Endothelial cell of umbilical vein (primary cell): Measurements from ENCODE around the gene SPNS1. TPM values are rescaled to one million over a fixed set of nuclear protein-coding genes. Genes with fewer than 3 reads are reported as not detected.

ENCODE experiments used
- BruUV-seq: library from RNA; stranded (reverse); fragments of 400-500 nt; replicated peaks from 2 replicates; lab custom pipeline; 2021; lab: Mats Ljungman, UMichigan
- CTCF ChIA-PET: fragments of 300-600, 350-600 bp; sonication (Branson Sonifier 250); formaldehyde crosslinking; loops from one replicate; lab custom pipeline; 2021; ENCODE audit warnings: antibody characterized with exemption, inconsistent platforms; lab: Charles Lee
- POLR2A ChIA-PET: fragments of 300-600, 350-600 bp; sonication (Branson Sonifier 250); formaldehyde crosslinking; loops from one replicate; lab custom pipeline; 2021; ENCODE audit warnings: antibody characterized with exemption, inconsistent platforms; lab: Charles Lee
- DNase-seq: peaks from one replicate; pipeline ENCODE4 v3.0.0-alpha.2; 2011; ENCODE audit warnings: low read depth, low spot score
- FAIRE-seq: peaks from 2 replicates; lab custom pipeline; 2011; peaks lifted over from hg19 to GRCh38; lab: Jason Lieb, UNC
- H2AFZ ChIP-seq: 2 replicates; pipeline ENCODE4 v1.6.0; 2012; ENCODE audit warnings: low read depth, low read length, control low read depth, inconsistent platforms
- H3K27ac ChIP-seq: 2 replicates; pipeline ENCODE4 v1.5.1; 2011; ENCODE audit warnings: low read depth, mild to moderate bottlenecking, control low read depth, low read length, moderate library complexity; ENCODE audit not compliant: insufficient read depth
- H3K27me3 ChIP-seq, 2 experiments: 2 replicates each; pipeline versions ENCODE4 v1.6.0 to v1.6.1; 2011; ENCODE audit warnings: low read length in 2 of 2, mixed read lengths in 1 of 2; ENCODE audit not compliant: control insufficient read depth in 2 of 2, insufficient read depth in 2 of 2
- H3K36me3 ChIP-seq, 2 experiments: 2 replicates in 1 of 2; 3 replicates in 1 of 2; pipeline ENCODE4 v1.5.1; 2011; ENCODE audit warnings: low read length in 2 of 2, mild to moderate bottlenecking in 1 of 2, moderate library complexity in 1 of 2; ENCODE audit not compliant: control insufficient read depth in 2 of 2, insufficient read depth in 2 of 2; ENCODE audit errors: extremely low read depth in 1 of 2
- H3K4me1 ChIP-seq: 3 replicates; pipeline ENCODE4 v1.5.1; 2011; ENCODE audit warnings: mild to moderate bottlenecking, low read length; ENCODE audit not compliant: control insufficient read depth, insufficient read depth; ENCODE audit errors: extremely low read depth
- H3K4me2 ChIP-seq: 2 replicates; pipeline ENCODE4 v1.6.1; 2011; ENCODE audit warnings: low read length, control low read depth, mixed read lengths; ENCODE audit not compliant: insufficient read depth
- H3K4me3 ChIP-seq, 3 experiments: fragments of 200-600 bp in 1 of 3; sonication (generic), shearing (Covaris generic) in 1 of 3; replicated peaks in 1 of 3; 2 replicates each; pipeline ENCODE4 v1.5.1; 2011 to 2016; ENCODE audit warnings: control low read depth in 3 of 3, low read length in 3 of 3, mild to moderate bottlenecking in 2 of 3, inconsistent platforms in 1 of 3, low read depth in 1 of 3, moderate library complexity in 1 of 3; ENCODE audit not compliant: insufficient read depth in 1 of 3
- H3K79me2 ChIP-seq: 2 replicates; pipeline ENCODE4 v1.6.0; 2012; ENCODE audit warnings: low read length, inconsistent platforms; ENCODE audit not compliant: control insufficient read depth, insufficient read depth
- H3K9ac ChIP-seq: replicated peaks from 2 replicates; pipeline ENCODE3; 2011; ENCODE audit warnings: low read length, control low read depth; ENCODE audit not compliant: insufficient read depth; ENCODE audit errors: extremely low read depth
- H3K9me1 ChIP-seq: replicated peaks from 3 replicates; pipeline ENCODE4 v1.6.0; 2011; ENCODE audit warnings: mild to moderate bottlenecking, low read length; ENCODE audit not compliant: control insufficient read depth, insufficient read depth; ENCODE audit errors: extremely low read depth
- H3K9me3 ChIP-seq: replicated peaks from 2 replicates; pipeline ENCODE4 v1.5.1; 2012; ENCODE audit warnings: low read length, inconsistent platforms; ENCODE audit not compliant: control insufficient read depth, insufficient read depth
- H4K20me1 ChIP-seq: replicated peaks from 2 replicates; pipeline ENCODE3; 2011; ENCODE audit warnings: mild to moderate bottlenecking, low read length; ENCODE audit not compliant: control insufficient read depth, insufficient read depth; ENCODE audit errors: extremely low read depth
- EZH2 ChIP-seq: IDR thresholded peaks from 2 replicates; pipeline ENCODE4 v1.6.1; 2012; ENCODE audit warnings: borderline replicate concordance, low read depth, mild to moderate bottlenecking, moderate library complexity, low read length, inconsistent platforms; ENCODE audit not compliant: severe bottlenecking
- FOS ChIP-seq: IDR thresholded peaks from 2 replicates; pipeline ENCODE4 v1.6.1; 2011; ENCODE audit warnings: mild to moderate bottlenecking, low read length, moderate library complexity, borderline replicate concordance; ENCODE audit not compliant: insufficient read depth
- GATA2 ChIP-seq: IDR thresholded peaks from 2 replicates; pipeline ENCODE4 v1.7.0; 2011; ENCODE audit warnings: low read depth, mild to moderate bottlenecking, moderate library complexity, mixed read lengths, low read length; ENCODE audit not compliant: insufficient read length, insufficient read depth
- JUN ChIP-seq: IDR thresholded peaks from 2 replicates; pipeline ENCODE4 v1.6.1; 2011; ENCODE audit warnings: borderline replicate concordance, low read depth; ENCODE audit not compliant: insufficient read length, insufficient read depth
- MYC ChIP-seq: IDR thresholded peaks from one replicate; pipeline ENCODE4 v1.6.1; 2011; ENCODE audit warnings: mild to moderate bottlenecking, low read depth, low read length
- POLR2A ChIP-seq: IDR thresholded peaks from 2 replicates; pipeline ENCODE4 v1.6.1; 2012; ENCODE audit warnings: low read depth, mild to moderate bottlenecking, control low read depth, low read length
- POLR2AphosphoS5 ChIP-seq: IDR thresholded peaks from 2 replicates; pipeline ENCODE4 v1.6.1; 2012; ENCODE audit warnings: low read depth, mild to moderate bottlenecking, control low read depth, low read length, moderate library complexity; ENCODE audit not compliant: insufficient read depth
- dilution Hi-C: fragments of 300-500 bp; cut with MboI; formaldehyde crosslinking; loops from one replicate; pipeline ENCODE4 v1.15.0; 2019; ENCODE audit warnings: low sequenced_read_pairs; ENCODE audit not compliant: extremely low pct_ligation_motif_present
- intact Hi-C: fragments of 100-400 bp; cut with micrococcal nuclease; formaldehyde crosslinking; loops from one replicate; pipeline ENCODE4 v1.10.0; 2022
- polyA plus RNA-seq, 4 experiments: library from polyadenylated mRNA; depleted of rRNA in 3 of 4; stranded (reverse) in 3 of 4; unstranded in 1 of 4; fragments of >200 nt; gene quantifications; 2 replicates each; pipeline versions ENCODE4 v1.2.1 to v1.2.3, GENCODE V29; 2011 to 2012; ENCODE audit warnings: missing spikeins in 1 of 4
- total RNA-seq: library from RNA; stranded (reverse); gene quantifications from 2 replicates; pipeline ENCODE4 v1.2.3, GENCODE V29; 2021
- TF ChIP-seq, protein P1 (sequence below): IDR thresholded peaks from 2 replicates; pipeline ENCODE4 v1.6.1; 2011; ENCODE audit not compliant: insufficient read depth, insufficient read length
- TF ChIP-seq, protein P2 (sequence below), 2 donors: IDR thresholded peaks; 1 replicate in 1 of 2; 2 replicates in 1 of 2; pipeline ENCODE4 v1.5.1; 2011; ENCODE audit warnings: low read length in 2 of 2, mild to moderate bottlenecking in 2 of 2, moderate library complexity in 2 of 2, control low read depth in 1 of 2, inconsistent platforms in 1 of 2, low read depth in 1 of 2; ENCODE audit not compliant: insufficient read depth in 1 of 2; ENCODE audit errors: extremely low read depth in 1 of 2

The SPNS1 gene
- total and polyA plus RNA-seq, 2 donors (not counting 3 experiments of a cell fraction or from before 2014, with no cell fraction given) = 65.2 to 133 TPM

DNA sequence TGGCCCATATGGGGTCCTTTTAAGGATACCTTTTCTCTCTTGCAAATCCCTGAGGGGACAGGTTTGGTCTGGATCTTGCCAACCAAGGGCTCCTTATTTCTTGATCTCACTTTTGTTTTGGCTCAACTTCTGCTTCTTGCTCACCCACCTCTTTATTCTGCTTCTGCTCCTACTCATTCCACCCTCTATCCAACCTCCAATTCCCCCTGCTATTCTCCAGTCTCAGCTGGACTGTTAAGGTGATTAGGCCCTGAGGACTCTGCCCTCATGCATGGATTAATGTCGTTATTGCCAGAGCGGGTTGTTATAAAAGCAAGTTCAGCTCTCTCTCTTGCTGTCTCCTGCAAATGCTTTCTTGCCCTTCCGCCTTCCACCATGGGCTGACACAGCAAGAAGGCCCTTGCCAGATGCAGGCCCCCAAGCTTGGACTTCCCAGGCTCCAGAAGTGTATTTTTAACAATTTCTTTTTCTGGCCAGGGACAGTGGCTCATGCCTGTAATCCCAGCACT is 40.0 kb downstream of the SPNS1 start:
- TF ChIP-seq MYC (no peak), POLR2AphosphoS5 (no peak)
- TF ChIP-seq, protein P1, sequence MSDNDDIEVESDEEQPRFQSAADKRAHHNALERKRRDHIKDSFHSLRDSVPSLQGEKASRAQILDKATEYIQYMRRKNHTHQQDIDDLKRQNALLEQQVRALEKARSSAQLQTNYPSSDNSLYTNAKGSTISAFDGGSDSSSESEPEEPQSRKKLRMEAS = no peak
- TF ChIP-seq, protein P2, sequence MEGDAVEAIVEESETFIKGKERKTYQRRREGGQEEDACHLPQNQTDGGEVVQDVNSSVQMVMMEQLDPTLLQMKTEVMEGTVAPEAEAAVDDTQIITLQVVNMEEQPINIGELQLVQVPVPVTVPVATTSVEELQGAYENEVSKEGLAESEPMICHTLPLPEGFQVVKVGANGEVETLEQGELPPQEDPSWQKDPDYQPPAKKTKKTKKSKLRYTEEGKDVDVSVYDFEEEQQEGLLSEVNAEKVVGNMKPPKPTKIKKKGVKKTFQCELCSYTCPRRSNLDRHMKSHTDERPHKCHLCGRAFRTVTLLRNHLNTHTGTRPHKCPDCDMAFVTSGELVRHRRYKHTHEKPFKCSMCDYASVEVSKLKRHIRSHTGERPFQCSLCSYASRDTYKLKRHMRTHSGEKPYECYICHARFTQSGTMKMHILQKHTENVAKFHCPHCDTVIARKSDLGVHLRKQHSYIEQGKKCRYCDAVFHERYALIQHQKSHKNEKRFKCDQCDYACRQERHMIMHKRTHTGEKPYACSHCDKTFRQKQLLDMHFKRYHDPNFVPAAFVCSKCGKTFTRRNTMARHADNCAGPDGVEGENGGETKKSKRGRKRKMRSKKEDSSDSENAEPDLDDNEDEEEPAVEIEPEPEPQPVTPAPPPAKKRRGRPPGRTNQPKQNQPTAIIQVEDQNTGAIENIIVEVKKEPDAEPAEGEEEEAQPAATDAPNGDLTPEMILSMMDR (IDR thresholded peaks at IDR 0.05; ENCODE audit: extremely low read depth in 1 of 2, insufficient read depth in 1 of 2, low read depth in 1 of 2, low read length in 2 of 2) = no peak
- FAIRE-seq (no peak), DNase-seq (no peak)
- no peaks in the 10 kb centered on the region for H4K20me1 ChIP-seq
- H3K9me3 ChIP-seq = no peaks in the 10 kb centered on the region
- no peaks in the 10 kb centered on the region for H3K36me3 ChIP-seq
- intact Hi-C loops = no loop called here
- H3K4me3 ChIP-seq = no peak overlapping the region
- ChIA-PET POLR2A (no interaction called here), CTCF (no interaction called here)
- H3K79me2 ChIP-seq = no peaks in the 10 kb centered on the region
- H3K9me1 ChIP-seq = no peaks in the 10 kb centered on the region
- H3K27ac ChIP-seq = no peak overlapping the region
- no peak overlapping the region for H2AFZ ChIP-seq
- no peak overlapping the region for H3K4me2 ChIP-seq
- no peaks in the 10 kb centered on the region for H3K27me3 ChIP-seq
- H3K4me1 ChIP-seq = no peaks in the 10 kb centered on the region
- dilution Hi-C loops = no loop called here
- H3K9ac ChIP-seq = no peak overlapping the region
- BruUV-seq = no TSS peak

DNA sequence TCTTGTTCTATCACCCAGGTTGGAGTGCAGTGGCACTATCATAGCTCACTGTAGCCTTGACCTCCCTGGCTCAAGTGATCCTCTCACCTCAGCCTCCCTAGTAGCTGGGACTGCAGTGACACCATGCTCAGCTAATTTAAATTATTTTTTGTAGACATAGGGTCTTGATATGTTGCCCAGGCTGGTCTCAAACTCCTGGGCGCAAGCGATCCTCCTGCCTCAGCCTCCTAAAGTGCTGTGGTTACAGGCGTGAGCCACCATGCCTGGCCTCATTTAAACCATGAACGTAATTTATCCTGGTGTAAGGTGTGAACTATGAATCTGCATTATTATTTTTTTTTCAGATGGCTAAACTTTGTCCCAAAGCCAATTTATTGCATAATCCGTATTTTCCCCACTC is 47.6 kb downstream of the SPNS1 start:
- dilution Hi-C loops = no loop called here
- POLR2A ChIA-PET = no interaction called here
- Histone ChIP-seq H3K4me2 (no peak overlapping the region), H3K27ac (no peak overlapping the region), H3K9ac (no peak overlapping the region), H3K9me1 (no peaks in the 10 kb centered on the region), H4K20me1 (no peaks in the 10 kb centered on the region), H3K9me3 (no peaks in the 10 kb centered on the region), H3K4me1 (no peaks in the 10 kb centered on the region), H3K4me3 (no peak overlapping the region), H3K79me2 (no peaks in the 10 kb centered on the region), H3K27me3 (no peaks in the 10 kb centered on the region), H3K36me3 (no peaks in the 10 kb centered on the region), H2AFZ (no peak overlapping the region)
- TF ChIP-seq MYC = no peak
- no peak for TF ChIP-seq FOS
- TF ChIP-seq, protein P1 = no peak
- TF ChIP-seq JUN = no peak
- TF ChIP-seq, protein P2 (IDR thresholded peaks at IDR 0.05; ENCODE audit: extremely low read depth in 1 of 2, insufficient read depth in 1 of 2, low read depth in 1 of 2, low read length in 2 of 2) = no peak
- no peak for TF ChIP-seq GATA2
- TF ChIP-seq POLR2A = no peak
- no peak for TF ChIP-seq EZH2
- TF ChIP-seq POLR2AphosphoS5 = no peak
- FAIRE-seq = no peak
- no peak for DNase-seq
- no TSS peak for BruUV-seq
- CTCF ChIA-PET = no interaction called here
- intact Hi-C loops = no loop called here
